Non-pigmented ciliary epithelial cell (primary cell): ENCODE results near the gene PARVB.

Experiments used
- DNase-seq: peaks from one replicate; pipeline ENCODE4 v3.0.0-alpha.2; 2010; ENCODE audit warnings: low read depth

PARVB gene

DNA sequence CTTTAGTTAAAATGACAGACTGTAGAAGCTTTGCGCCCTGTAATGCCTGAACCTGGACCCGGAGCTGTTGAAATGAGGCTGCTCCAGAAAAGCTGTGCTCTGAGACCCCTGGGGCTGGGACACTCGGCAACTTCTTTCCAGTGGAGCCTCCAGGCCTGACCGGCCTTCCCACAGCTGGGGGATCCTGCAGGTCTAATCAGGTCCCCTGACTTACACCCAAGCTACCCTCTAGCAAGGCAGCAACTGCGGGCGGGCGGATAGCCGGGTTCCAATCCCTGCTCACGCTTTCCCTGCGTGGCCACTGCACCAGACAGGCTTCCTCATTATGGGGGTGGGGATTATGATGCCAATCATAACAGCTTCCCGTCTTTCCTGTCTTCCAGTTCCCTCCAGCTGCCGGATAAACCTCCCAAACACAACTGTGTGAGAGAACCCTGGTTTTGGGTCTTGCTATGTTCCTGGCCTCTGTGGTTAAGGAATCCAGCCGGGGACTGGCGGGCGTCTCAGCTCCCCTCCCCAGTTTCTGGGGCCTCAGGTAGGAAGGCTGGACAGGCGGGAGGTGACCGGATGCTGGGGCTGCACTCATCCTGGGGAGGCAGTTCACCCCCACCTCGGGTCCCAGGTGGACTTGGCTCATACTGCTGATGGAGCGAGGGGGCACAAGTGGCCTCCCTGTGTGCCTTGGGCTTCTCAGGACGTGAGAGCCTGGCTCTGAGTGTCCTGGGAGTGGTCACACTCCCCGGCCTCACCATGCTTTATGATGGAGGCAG, 195.2 kb downstream of the PARVB start:
- no peak for DNase-seq

DNA sequence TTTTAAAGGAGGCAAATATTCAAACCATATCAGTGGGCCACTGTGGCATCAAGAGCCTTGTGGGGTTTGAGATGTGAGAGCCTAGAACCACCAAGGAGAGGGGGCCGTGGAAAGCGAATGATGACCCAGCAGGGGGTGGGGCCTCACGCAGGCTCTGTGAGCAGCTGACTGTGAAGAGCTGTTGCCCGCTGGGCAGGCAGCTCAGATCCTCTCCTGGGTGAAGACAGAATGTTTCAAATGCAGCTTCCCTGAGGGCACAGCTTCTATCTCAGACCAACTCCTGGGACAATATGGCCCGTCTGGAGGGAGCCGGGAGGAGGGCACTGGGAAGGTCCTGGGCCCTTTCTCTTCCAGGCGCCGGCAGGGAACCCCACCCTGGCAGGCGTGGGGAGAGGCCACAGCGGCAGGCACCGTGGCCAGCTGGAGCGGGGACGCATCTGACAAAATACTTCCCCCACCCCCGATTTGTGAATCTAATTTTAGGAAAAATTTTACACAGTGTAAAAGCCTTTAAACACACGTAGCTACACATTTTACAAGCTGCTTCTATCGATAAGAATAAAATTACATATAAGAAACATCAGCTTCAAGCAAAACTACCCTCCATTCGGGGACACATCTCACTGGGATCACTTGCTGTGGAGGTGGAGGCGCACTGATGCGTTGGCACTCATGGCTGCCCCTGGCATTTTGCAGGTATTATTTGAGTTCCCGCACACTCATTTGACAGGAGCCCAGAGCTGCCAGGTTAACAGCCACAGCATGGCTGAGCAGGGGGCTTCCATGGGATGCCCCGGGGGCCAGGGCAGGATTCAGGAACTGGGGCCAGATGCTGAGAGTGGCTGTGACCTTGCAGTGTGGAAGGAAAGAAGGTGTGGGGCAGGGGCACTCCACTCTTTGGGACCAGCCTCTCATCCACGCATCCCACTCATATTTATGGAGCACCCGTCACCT, 196.9 kb downstream of the PARVB start:
- DNase-seq = no peak

DNA sequence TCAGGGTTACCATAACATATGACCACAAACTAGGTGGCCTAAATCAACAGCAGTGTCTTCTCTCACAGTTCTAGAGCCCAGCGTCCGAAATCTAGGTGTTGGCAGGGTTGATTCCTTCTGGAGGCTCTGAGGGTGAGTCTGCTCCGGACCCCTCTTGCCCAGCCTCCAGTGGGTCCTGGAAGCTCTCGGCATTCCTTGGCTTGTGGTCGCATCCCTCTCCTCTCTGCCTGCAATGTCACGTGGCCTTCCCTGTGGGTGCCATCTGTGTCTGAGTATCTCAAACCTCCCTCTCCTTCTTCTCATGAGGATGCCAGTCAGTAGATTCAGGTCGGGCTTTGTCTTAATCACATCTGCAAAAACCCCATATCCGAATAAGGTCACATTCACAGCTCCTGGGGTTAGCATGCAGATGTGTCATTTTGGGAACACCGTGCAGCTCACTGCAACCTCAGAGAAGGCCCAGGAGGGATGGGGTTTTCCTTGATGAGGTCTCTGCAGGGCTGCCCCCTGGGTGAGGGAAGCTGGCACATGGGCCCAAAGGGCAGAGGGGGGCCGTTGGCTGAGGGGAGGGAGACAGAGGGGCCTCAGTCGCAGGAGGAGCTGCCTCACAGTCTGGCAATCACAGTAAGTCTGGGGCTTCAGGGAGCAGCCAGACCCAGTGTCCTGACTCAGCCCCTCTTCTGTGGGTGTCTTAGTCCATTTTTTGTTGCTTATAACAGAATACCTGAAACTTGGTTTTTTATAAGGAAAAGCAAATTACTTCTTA, 197.8 kb downstream of the PARVB start:
- no peak for DNase-seq
